Measurements from ENCODE around the gene OR11L1.

GRCh38 chr1:247822060-247822459 lies 19.6 kb downstream of the OR11L1 start:
- TF ChIP-seq, protein P1, sequence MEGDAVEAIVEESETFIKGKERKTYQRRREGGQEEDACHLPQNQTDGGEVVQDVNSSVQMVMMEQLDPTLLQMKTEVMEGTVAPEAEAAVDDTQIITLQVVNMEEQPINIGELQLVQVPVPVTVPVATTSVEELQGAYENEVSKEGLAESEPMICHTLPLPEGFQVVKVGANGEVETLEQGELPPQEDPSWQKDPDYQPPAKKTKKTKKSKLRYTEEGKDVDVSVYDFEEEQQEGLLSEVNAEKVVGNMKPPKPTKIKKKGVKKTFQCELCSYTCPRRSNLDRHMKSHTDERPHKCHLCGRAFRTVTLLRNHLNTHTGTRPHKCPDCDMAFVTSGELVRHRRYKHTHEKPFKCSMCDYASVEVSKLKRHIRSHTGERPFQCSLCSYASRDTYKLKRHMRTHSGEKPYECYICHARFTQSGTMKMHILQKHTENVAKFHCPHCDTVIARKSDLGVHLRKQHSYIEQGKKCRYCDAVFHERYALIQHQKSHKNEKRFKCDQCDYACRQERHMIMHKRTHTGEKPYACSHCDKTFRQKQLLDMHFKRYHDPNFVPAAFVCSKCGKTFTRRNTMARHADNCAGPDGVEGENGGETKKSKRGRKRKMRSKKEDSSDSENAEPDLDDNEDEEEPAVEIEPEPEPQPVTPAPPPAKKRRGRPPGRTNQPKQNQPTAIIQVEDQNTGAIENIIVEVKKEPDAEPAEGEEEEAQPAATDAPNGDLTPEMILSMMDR (IDR thresholded peaks at IDR 0.05; ENCODE audit: insufficient read depth, low read depth, low read length), result no peak
- no peak for TF ChIP-seq EZH2 (IDR thresholded peaks at IDR 0.05; ENCODE audit: insufficient read depth, low read length)
